ENCODE measurements around the gene CATSPER1. TPM values are rescaled to one million over a fixed set of nuclear protein-coding genes. Genes with fewer than 3 reads are reported as not detected.

Gene CATSPER1
- total and polyA plus RNA-seq, 2 experiments from 2014 or later = not detected

DNA sequence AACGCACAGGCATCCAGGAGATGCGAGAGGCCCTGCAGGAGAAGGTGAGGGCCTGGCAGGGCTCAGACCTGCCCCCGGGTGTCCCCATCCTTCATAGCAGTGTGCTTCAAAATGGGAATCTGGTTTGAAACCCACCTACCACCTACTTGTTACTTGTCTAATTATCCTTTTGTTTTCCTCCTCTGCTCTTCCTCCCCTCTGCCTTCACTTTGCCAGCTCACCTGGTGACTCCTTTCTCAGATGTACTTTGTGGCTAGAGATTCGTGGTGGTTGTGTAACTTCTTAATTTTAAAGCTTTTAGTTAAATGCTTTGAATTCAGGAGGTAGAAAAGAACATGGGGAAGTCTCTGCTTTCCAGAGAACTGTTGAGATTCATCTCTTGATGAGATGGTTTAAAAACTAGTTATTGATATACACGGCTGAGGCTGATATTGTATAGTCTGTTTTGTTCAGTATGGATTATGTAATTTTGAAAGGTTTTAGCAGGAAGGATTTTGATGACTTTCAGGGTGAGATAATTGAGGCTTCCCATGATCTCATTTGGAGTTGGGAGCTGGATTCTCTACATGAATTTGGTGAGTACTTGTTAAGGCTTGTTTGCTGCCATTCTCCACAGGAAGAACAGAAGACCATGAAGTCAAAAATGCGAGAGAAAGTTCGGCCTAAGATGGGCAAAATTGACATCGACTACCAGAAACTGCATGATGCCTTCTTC lies 33.8 kb upstream of the CATSPER1 start (continued):
- TF ChIP-seq, protein P1, sequence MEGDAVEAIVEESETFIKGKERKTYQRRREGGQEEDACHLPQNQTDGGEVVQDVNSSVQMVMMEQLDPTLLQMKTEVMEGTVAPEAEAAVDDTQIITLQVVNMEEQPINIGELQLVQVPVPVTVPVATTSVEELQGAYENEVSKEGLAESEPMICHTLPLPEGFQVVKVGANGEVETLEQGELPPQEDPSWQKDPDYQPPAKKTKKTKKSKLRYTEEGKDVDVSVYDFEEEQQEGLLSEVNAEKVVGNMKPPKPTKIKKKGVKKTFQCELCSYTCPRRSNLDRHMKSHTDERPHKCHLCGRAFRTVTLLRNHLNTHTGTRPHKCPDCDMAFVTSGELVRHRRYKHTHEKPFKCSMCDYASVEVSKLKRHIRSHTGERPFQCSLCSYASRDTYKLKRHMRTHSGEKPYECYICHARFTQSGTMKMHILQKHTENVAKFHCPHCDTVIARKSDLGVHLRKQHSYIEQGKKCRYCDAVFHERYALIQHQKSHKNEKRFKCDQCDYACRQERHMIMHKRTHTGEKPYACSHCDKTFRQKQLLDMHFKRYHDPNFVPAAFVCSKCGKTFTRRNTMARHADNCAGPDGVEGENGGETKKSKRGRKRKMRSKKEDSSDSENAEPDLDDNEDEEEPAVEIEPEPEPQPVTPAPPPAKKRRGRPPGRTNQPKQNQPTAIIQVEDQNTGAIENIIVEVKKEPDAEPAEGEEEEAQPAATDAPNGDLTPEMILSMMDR (conservative IDR thresholded peaks at IDR 0.05; ENCODE audit: low read depth in 2 of 2) = no peak
- TF ChIP-seq JUNB (IDR thresholded peaks at IDR 0.05; ENCODE audit: unreplicated experiment) = no peak
- TF ChIP-seq CREB1 (CRISPR knock-in tag; IDR thresholded peaks at IDR 0.05; ENCODE audit: low read depth) = no peak

DNA sequence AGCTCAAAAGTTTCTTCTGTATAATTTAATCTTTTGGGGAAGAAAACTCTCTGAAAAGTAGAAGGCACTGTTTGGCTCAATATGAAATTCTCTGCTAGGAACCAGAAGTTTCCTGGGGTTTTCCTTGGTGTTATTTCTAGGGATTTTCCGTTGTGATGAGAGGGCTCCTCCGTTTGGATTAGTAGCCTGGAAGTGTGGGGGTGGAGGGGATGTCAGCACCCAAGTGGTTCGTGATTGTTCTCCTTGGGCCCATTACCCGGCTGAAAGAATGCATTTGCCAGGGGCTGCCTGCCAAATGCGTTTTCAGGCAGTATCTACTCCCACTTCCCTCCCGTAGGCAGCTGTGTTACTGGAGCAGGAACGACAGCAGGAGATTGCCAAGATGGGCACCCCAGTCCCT lies 30.2 kb upstream of the CATSPER1 start:
- no peak overlapping the region for H3K4me2 ChIP-seq
- H3K27ac ChIP-seq (ENCODE audit: low read depth) = no peak overlapping the region
- peaks cover 87% of the 10 kb centered on the region for H3K36me3 Mint-ChIP-seq (ENCODE audit: low read depth)
- peaks cover 59% of the 10 kb centered on the region for H3K36me3 ChIP-seq (ENCODE audit: insufficient read depth)
- ATAC-seq = no peak
- no peak overlapping the region for H3K27ac Mint-ChIP-seq
- no peaks in the 10 kb centered on the region for H3K9me2 ChIP-seq (ENCODE audit: insufficient read depth)
- DNase-seq (ENCODE audit: low spot score) = no peak
- peaks cover 1% of the 10 kb centered on the region; the same call in 1 of the 2 replicates for H3F3A ChIP-seq (replicated peaks; ENCODE audit: low read depth)
- H3K4me1 Mint-ChIP-seq = peaks cover 7% of the 10 kb centered on the region
- H3K4me3 ChIP-seq = no peak overlapping the region
- peaks cover 7% of the 10 kb centered on the region for H3K4me1 ChIP-seq (ENCODE audit: insufficient read depth)
- peaks cover 7% of the 10 kb centered on the region for H3K27me3 Mint-ChIP-seq (ENCODE audit: insufficient read depth, low read depth, poor library complexity)
- H4K20me1 ChIP-seq (replicated peaks; ENCODE audit: insufficient read depth) = peaks cover 28% of the 10 kb centered on the region
- no peak overlapping the region for H2AFZ ChIP-seq
- no peaks in the 10 kb centered on the region for H3K27me3 ChIP-seq (ENCODE audit: insufficient read depth)
- H3K79me2 ChIP-seq (replicated peaks; ENCODE audit: insufficient read depth) = peaks cover 35% of the 10 kb centered on the region
- TF ChIP-seq, protein P2, sequence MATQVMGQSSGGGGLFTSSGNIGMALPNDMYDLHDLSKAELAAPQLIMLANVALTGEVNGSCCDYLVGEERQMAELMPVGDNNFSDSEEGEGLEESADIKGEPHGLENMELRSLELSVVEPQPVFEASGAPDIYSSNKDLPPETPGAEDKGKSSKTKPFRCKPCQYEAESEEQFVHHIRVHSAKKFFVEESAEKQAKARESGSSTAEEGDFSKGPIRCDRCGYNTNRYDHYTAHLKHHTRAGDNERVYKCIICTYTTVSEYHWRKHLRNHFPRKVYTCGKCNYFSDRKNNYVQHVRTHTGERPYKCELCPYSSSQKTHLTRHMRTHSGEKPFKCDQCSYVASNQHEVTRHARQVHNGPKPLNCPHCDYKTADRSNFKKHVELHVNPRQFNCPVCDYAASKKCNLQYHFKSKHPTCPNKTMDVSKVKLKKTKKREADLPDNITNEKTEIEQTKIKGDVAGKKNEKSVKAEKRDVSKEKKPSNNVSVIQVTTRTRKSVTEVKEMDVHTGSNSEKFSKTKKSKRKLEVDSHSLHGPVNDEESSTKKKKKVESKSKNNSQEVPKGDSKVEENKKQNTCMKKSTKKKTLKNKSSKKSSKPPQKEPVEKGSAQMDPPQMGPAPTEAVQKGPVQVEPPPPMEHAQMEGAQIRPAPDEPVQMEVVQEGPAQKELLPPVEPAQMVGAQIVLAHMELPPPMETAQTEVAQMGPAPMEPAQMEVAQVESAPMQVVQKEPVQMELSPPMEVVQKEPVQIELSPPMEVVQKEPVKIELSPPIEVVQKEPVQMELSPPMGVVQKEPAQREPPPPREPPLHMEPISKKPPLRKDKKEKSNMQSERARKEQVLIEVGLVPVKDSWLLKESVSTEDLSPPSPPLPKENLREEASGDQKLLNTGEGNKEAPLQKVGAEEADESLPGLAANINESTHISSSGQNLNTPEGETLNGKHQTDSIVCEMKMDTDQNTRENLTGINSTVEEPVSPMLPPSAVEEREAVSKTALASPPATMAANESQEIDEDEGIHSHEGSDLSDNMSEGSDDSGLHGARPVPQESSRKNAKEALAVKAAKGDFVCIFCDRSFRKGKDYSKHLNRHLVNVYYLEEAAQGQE (IDR thresholded peaks at IDR 0.05; ENCODE audit: unreplicated experiment) = no peak
- TF ChIP-seq CREB1 (CRISPR knock-in tag; IDR thresholded peaks at IDR 0.05; ENCODE audit: low read depth) = no peak
- TF ChIP-seq NANOG (IDR thresholded peaks at IDR 0.05; ENCODE audit: borderline replicate concordance) = no peak
- TF ChIP-seq ZNF114 (CRISPR knock-in tag; IDR thresholded peaks at IDR 0.05) = no peak
- TF ChIP-seq, protein P3, sequence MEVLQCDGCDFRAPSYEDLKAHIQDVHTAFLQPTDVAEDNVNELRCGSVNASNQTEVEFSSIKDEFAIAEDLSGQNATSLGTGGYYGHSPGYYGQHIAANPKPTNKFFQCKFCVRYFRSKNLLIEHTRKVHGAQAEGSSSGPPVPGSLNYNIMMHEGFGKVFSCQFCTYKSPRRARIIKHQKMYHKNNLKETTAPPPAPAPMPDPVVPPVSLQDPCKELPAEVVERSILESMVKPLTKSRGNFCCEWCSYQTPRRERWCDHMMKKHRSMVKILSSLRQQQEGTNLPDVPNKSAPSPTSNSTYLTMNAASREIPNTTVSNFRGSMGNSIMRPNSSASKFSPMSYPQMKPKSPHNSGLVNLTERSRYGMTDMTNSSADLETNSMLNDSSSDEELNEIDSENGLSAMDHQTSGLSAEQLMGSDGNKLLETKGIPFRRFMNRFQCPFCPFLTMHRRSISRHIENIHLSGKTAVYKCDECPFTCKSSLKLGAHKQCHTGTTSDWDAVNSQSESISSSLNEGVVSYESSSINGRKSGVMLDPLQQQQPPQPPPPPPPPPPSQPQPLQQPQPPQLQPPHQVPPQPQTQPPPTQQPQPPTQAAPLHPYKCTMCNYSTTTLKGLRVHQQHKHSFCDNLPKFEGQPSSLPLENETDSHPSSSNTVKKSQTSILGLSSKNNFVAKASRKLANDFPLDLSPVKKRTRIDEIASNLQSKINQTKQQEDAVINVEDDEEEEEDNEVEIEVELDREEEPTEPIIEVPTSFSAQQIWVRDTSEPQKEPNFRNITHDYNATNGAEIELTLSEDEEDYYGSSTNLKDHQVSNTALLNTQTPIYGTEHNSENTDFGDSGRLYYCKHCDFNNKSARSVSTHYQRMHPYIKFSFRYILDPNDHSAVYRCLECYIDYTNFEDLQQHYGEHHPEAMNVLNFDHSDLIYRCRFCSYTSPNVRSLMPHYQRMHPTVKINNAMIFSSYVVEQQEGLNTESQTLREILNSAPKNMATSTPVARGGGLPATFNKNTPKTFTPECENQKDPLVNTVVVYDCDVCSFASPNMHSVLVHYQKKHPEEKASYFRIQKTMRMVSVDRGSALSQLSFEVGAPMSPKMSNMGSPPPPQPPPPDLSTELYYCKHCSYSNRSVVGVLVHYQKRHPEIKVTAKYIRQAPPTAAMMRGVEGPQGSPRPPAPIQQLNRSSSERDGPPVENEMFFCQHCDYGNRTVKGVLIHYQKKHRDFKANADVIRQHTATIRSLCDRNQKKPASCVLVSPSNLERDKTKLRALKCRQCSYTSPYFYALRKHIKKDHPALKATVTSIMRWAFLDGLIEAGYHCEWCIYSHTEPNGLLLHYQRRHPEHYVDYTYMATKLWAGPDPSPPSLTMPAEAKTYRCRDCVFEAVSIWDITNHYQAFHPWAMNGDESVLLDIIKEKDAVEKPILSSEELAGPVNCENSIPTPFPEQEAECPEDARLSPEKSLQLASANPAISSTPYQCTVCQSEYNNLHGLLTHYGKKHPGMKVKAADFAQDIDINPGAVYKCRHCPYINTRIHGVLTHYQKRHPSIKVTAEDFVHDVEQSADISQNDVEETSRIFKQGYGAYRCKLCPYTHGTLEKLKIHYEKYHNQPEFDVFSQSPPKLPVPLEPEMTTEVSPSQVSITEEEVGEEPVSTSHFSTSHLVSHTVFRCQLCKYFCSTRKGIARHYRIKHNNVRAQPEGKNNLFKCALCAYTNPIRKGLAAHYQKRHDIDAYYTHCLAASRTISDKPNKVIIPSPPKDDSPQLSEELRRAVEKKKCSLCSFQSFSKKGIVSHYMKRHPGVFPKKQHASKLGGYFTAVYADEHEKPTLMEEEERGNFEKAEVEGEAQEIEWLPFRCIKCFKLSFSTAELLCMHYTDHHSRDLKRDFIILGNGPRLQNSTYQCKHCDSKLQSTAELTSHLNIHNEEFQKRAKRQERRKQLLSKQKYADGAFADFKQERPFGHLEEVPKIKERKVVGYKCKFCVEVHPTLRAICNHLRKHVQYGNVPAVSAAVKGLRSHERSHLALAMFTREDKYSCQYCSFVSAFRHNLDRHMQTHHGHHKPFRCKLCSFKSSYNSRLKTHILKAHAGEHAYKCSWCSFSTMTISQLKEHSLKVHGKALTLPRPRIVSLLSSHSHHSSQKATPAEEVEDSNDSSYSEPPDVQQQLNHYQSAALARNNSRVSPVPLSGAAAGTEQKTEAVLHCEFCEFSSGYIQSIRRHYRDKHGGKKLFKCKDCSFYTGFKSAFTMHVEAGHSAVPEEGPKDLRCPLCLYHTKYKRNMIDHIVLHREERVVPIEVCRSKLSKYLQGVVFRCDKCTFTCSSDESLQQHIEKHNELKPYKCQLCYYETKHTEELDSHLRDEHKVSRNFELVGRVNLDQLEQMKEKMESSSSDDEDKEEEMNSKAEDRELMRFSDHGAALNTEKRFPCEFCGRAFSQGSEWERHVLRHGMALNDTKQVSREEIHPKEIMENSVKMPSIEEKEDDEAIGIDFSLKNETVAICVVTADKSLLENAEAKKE (CRISPR knock-in tag; IDR thresholded peaks at IDR 0.05) = no peak
- no peak for TF ChIP-seq EZH2phosphoT487 (IDR thresholded peaks at IDR 0.05; ENCODE audit: unreplicated experiment)
- H3K4me3 Mint-ChIP-seq = no peak overlapping the region
- H3K9me3 Mint-ChIP-seq = no peaks in the 10 kb centered on the region
